Esophagus muscularis mucosa (tissue), 3 donors: ENCODE measurements around the gene LYPD1.

Source experiments
- EP300 ChIP-seq: sonication (generic); formaldehyde crosslinking; IDR thresholded peaks from one replicate; pipeline ENCODE4 v1.6.1; 2017; ENCODE audit warnings: antibody characterized with exemption
- TF ChIP-seq, protein P1 (sequence below), 3 experiments: fragments of 200-600 bp in 2 of 3; fragments of 450-650 bp in 1 of 3; sonication (generic) in 2 of 3; IDR thresholded peaks; one replicate each; pipeline ENCODE4 v1.5.1; 2017 to 2019; ENCODE audit warnings: antibody characterized with exemption in 3 of 3, mild to moderate bottlenecking in 2 of 3, moderate library complexity in 1 of 3

DNA sequence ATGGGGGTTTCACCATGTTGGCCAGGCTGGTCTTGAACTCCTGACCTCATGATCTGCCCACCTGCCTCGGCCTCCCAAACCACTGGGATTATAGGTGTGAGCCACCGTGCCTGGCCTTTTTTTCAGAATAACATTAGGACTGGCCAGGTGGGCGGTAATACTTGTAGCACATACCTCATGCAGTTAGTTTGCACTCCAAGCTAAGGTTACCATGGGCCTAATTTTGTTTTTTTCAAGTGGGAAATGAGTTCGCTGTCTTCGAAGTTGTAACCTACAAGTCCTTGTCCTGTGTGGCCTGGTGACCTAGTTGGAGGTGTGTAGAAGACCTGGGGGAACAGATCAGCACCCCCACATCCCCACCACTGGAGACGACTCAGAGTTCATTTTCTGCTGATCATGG lies 74.8 kb downstream of the LYPD1 start:
- TF ChIP-seq, protein P1, sequence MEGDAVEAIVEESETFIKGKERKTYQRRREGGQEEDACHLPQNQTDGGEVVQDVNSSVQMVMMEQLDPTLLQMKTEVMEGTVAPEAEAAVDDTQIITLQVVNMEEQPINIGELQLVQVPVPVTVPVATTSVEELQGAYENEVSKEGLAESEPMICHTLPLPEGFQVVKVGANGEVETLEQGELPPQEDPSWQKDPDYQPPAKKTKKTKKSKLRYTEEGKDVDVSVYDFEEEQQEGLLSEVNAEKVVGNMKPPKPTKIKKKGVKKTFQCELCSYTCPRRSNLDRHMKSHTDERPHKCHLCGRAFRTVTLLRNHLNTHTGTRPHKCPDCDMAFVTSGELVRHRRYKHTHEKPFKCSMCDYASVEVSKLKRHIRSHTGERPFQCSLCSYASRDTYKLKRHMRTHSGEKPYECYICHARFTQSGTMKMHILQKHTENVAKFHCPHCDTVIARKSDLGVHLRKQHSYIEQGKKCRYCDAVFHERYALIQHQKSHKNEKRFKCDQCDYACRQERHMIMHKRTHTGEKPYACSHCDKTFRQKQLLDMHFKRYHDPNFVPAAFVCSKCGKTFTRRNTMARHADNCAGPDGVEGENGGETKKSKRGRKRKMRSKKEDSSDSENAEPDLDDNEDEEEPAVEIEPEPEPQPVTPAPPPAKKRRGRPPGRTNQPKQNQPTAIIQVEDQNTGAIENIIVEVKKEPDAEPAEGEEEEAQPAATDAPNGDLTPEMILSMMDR (IDR thresholded peaks at IDR 0.05): no peak
- TF ChIP-seq EP300: no peak
